SK-N-SH treated with all-trans-retinoic acid at 6 μM for 48 hours (cell line): Measurements from ENCODE around the gene PRKCE.

ENCODE experiments used
- GLIS3 ChIP-seq: fragments of 250-450 bp; sonication (Bioruptor Pico); IDR thresholded peaks from 2 replicates; pipeline ENCODE4 v1.5.0; 2020; ENCODE audit warnings: mild to moderate bottlenecking, moderate library complexity
- PATZ1 ChIP-seq: fragments of 250-450 bp; sonication (Bioruptor Pico); IDR thresholded peaks from 2 replicates; pipeline ENCODE4 v1.8.0; 2020; ENCODE audit warnings: mild to moderate bottlenecking, moderate library complexity, borderline replicate concordance
- PPARA ChIP-seq: fragments of 250-450 bp; sonication (Bioruptor Pico); IDR thresholded peaks from 2 replicates; pipeline ENCODE4 v1.5.0; 2020; ENCODE audit warnings: mild to moderate bottlenecking, borderline replicate concordance

- no peak for TF ChIP-seq GLIS3 (CRISPR knock-in tag)
- TF ChIP-seq PATZ1 (CRISPR knock-in tag): no peak
- no peak for TF ChIP-seq PPARA
Measured at GRCh38 chr2:45954233-45954850, 302.9 kb downstream of the PRKCE start.
